CD1c-positive myeloid dendritic cell (primary cell): ENCODE results near the gene KIFC3.
A peak's percentile ranks its signal among the peaks of the same experiment; 100 is the strongest.
"Not testable (repeated sequence)": the region's sequence is repeated elsewhere in the genome, so short reads cannot be mapped to it uniquely, and the experiment has no call there.

ENCODE experiments used
- DNase-seq: peaks from one replicate; pipeline ENCODE4 v3.0.0-alpha.2; 2016; ENCODE audit errors: extremely low spot score

The KIFC3 gene

DNA sequence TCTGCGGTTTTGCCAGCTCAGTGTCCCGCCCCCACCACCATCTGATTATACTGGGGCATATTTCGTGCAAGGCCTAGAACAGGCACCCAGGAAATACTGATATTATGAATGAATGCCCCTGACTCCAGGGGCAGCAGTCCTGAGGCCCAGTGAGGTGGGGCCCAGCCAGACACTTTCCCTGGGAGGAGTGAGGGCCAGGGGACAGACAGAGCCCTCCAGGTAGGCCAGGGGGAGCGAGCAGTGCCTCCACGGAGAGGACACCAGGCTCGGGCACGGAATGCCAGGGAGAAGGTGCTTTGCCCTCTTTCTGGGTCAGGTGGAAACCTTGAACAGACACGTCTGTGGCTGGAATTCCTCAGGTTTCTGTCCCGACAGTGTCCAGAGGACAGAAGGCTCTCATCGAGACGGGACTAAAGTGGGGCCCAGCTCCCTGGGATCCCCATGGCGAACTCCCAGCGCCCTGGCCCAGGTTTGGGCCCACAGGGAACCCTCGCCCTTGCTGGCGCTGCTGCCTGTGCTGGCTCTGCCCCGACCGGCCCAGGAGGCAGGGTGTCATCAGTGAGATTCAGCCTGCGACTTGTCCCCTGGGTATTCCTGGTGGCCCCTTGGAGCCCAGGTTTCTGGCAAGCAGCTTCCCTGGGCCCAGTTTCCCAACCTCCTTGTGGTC lies 62.4 kb downstream of the KIFC3 start:
- no peak for DNase-seq

DNA sequence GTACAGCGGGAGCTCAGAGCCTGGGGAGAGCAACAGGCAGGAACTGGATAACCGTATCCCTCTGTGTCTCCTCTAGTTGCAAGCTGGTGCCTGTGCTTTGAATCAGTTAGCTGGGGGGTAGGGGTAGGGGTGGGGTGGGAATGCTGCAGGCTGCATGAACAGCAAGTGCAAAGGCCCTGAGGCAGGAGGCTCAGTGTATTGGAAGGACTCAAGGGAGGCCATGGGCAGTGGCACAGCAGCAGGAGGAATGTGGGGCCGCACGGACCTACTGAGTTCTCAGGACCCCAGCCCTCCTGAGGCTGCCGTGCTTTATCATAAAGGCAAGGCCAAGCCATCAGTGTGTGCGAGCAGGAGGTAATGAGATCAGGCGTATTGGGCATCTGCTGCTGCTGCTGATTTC lies 63.4 kb downstream of the KIFC3 start:
- DNase-seq = no peak

- peak; percentile 65 for DNase-seq
Measured at GRCh38 chr16:57736419-57737351, 65.6 kb downstream of the KIFC3 start.

DNA sequence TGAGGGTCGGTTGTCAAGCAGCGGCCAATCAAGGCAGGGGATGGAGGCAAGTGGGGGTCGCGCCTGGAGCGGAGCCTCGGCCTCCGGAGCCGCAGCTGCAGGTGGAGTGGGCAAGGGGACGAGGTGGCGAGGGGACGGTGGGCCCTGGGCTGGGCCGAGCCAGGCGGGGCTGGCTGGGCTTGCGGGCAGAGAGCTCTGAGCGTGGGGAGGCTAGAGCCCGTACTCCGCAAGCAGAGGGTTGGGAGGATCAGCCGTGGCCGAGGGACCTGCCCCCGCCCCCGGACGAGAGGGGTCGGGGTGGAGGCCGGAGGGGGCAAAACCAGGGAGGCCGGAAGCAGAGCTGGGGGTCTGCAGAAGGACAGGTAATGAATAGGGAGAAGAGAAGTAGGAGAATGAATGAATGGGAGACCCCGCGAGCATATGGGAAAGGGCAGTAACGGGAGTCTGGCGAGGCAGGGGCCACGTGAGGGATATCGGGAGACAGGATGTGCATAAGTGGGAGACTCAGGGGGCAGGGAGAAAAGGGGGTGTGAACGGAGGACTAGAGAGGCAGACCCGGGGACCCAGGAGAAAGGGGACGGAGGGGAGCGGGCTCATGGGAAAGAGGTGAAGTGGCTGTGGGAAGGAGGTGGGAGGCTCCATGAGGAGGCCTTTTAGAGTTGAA lies 66.4 kb downstream of the KIFC3 start, which contains the start of gene KATNB1:
KATNB1 (plus strand) TSS at position 16 of the 664 bp plus-strand sequence. CDS start 1,474 bp downstream, outside the sequence.
- DNase-seq = no peak

GRCh38 chr16:57734925-57735754 lies 67.2 kb downstream of the KIFC3 start:
- DNase-seq = peak; percentile 100

- DNase-seq = no peak
Measured at GRCh38 chr16:57734308-57734924, 67.9 kb downstream of the KIFC3 start.

DNA sequence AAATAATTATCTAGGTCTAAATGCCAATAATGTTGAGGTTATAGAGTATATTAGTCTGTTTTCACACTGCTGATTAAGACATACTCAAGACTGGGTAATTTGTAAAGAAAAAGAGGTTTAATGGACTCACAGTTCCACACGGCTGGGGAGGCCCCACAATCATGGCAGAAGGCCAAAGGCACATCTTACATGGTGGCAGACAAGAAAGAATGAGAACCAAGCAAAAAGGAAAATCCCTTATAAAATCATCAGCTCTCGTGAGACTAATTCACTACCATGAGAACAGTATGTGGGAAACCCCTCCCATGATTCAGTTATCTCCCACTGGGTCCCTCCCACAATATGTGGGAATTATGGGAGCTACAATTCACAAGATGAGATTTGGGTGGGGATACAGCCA lies 69.6 kb downstream of the KIFC3 start:
- no peak for DNase-seq

DNA sequence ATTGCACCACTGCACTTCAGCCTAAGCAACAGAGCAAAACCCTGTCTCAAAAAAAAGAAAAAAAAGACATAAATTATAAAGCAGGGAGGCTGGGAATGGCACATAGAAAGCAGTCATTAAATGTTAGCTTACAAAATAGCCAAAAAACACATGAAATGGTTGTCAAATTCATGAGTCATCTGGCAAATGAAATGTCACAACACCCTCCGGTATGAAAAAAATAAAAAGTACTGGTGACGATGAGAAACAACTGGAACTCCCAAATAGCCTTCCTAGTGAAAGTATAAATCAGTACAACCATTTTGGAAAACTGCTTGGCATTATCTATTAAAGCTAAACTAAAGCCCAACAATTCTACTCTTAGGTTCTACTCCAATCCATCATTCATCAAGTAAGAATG lies 70.3 kb downstream of the KIFC3 start:
- DNase-seq = peak; percentile 42

DNA sequence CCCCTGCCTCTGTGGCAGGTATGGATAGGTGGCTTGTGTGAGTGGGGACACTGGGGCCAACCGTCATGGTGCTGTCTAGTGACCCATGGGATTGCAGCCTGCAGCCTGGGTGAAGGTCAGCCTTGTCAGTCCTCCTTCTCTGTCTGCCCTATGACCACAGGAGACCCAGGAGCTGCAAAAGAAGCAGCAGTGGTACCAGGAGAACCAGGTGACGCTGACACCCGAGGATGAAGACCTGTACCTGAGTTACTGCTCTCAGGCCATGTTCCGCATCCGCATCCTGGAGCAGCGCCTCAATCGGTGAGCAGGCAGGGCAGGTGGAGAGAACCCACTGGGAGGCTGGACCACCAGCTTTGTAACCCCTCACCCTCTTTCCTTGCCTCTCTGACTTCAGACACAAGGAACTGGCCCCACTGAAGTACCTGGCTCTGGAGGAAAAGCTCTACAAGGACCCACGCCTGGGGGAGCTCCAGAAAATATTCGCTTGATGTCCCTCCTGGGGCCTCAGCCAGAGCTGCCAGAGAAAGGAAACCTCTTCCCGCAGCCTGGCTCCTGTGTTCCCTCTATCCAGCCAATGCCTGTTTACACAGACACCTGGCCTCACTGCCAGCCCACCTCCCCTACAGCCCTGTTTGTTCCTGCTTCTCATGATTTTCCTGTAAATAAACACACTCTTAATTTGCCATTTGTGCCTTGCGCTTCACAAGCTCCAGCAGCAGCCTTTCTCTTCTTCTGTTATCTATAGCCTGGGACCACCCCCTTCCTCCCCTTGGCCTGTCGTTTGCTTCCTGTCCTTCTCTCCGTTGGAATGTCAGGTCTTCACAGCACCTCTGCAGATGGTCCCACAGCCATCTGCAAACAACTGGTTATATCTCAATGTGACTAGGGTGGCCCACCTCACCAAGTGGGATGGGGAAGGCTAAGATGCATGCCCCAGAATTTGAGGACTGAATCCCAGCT lies 71.2 kb downstream of the KIFC3 start:
- DNase-seq = no peak

DNA sequence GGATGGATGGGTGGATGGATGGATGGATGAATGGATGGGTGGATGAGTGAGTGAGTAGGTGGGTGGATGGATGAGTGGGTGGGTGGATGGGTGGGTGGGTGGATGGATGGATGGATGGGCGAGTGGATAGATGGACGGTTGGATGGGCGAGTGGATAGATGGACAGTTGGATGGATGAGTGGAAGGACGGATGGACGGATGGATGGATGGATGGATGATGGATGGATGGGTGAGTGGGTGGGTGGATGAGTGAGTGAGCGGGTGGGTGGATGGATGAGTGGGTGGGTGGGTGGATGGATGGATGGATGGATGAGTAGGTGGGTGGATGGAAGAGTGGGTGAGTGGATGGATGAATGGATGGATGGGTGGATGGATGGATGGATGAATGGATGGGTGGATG lies 72.4 kb downstream of the KIFC3 start:
- DNase-seq = not testable (repeated sequence)

- no peak for DNase-seq
Measured at GRCh38 chr16:57729182-57729484, 73.2 kb downstream of the KIFC3 start.

GRCh38 chr16:57728336-57729181 lies 73.7 kb downstream of the KIFC3 start:
- peak; percentile 14 for DNase-seq

- DNase-seq = no peak
Measured at GRCh38 chr16:57727610-57728009, 74.7 kb downstream of the KIFC3 start.

DNA sequence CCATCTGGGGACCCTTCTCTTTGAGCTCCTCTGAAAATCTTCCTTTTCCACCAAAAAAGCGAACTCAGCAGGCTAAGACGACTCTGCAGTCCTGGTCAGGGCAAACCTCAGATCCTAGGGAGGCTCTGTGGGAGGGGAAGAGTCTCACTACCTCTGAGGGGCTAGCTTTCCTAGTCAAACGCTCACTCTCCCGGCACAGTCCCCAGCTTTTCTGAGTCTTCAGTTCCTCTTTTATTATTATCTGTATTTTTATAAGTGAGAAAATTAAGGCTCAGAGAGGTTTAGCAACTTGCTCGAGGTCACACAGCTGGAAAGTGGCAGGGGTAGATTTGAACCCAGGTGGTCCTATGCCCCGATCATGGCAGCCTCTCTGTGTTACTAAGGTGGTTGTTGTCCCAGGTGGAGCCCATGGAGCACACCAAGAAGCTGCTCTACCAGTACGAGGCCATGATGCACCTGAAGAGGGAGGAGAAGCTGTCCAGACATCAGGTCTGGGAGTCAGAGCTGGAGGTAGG lies 75.8 kb downstream of the KIFC3 start:
- no peak for DNase-seq

GRCh38 chr16:57725976-57726375 lies 76.3 kb downstream of the KIFC3 start:
- no peak for DNase-seq

GRCh38 chr16:57725554-57725953 lies 76.7 kb downstream of the KIFC3 start:
- DNase-seq = no peak

DNA sequence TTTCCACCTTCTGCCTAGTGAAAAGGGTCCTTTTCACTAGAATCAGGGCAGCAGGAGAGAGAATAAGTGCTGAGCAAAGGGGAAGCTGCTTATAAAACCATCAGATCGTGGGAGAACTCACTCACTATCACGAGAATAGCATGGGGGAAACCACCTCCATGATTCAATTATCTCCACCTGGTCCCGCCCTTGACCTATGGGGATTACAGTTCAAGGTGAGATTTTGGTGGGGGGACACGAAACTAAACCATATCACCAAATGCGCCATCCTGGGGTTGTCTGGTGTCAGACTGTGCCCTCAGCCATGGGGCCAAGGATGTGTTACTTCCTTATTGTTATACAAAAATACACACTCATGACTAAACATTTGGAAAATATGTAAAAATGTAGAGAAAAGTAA lies 77.1 kb downstream of the KIFC3 start:
- DNase-seq = no peak

GRCh38 chr16:57724531-57724930 lies 77.8 kb downstream of the KIFC3 start:
- no peak for DNase-seq

- DNase-seq = peak; percentile 24
Measured at GRCh38 chr16:57723170-57723569, 79.1 kb downstream of the KIFC3 start.
